Stomach (tissue), 9 donors: ENCODE data around the gene COL23A1. TPM values are rescaled to one million over a fixed set of nuclear protein-coding genes. Genes with fewer than 3 reads are reported as not detected.

Experiments
- DNase-seq, 2 donors: peaks; one replicate each; pipeline versions ENCODE4 v3.0.0 to v3.0.0-alpha.2; 2013 to 2019
- H3K27ac ChIP-seq, 5 donors: fragments of 200-600 bp in 4 of 5; sonication (generic) in 4 of 5; one replicate each; pipeline ENCODE4 v1.5.1; 2013 to 2019; ENCODE audit warnings: mild to moderate bottlenecking in 1 of 5, moderate library complexity in 1 of 5
- H3K27me3 ChIP-seq, 3 donors: fragments of 200-600 bp; sonication (generic); one replicate each; pipeline ENCODE4 v1.5.1; 2017 to 2019; ENCODE audit warnings: mixed run types in 1 of 3
- H3K36me3 ChIP-seq, 4 donors: fragments of 200-600 bp; sonication (generic); 1 replicate in 3 of 4; 2 replicates in 1 of 4; pipeline ENCODE4 v1.5.1; 2016 to 2019
- H3K4me1 ChIP-seq, 4 donors: fragments of 200-600 bp; sonication (generic); one replicate each; pipeline ENCODE4 v1.5.1; 2016 to 2019
- H3K4me3 ChIP-seq, 4 donors: fragments of 200-600 bp; sonication (generic) in 3 of 4; one replicate each; pipeline ENCODE4 v1.5.1; 2016 to 2019; ENCODE audit warnings: mild to moderate bottlenecking in 1 of 4
- H3K9me3 ChIP-seq, 4 donors: fragments of 200-600 bp; sonication (generic); one replicate each; pipeline ENCODE4 v1.5.1; 2016 to 2019
- CTCF ChIP-seq, 7 experiments: fragments of 450-650 bp in 4 of 7; fragments of 200-600 bp in 3 of 7; sonication (generic) in 3 of 7; IDR thresholded peaks; one replicate each; pipeline ENCODE4 v1.5.1; 2016 to 2019; ENCODE audit warnings: antibody characterized with exemption in 7 of 7, control low read depth in 2 of 7, mild to moderate bottlenecking in 1 of 7
- EP300 ChIP-seq: sonication (generic); formaldehyde crosslinking; IDR thresholded peaks from one replicate; pipeline ENCODE4 v1.6.1; 2017; ENCODE audit warnings: antibody characterized with exemption
- POLR2A ChIP-seq, 4 donors: fragments of 450-650 bp; IDR thresholded peaks; one replicate each; pipeline ENCODE4 v1.6.1; 2016; ENCODE audit warnings: antibody characterized with exemption in 4 of 4, control low read depth in 2 of 4, mild to moderate bottlenecking in 1 of 4, moderate library complexity in 1 of 4
- POLR2AphosphoS5 ChIP-seq, 3 donors: sonication (generic); formaldehyde crosslinking; IDR thresholded peaks; one replicate each; pipeline ENCODE4 v1.6.1; 2016; ENCODE audit warnings: antibody characterized with exemption in 3 of 3
- WGBS, 5 donors: extraction: QIAGEN DNeasy Blood & Tissue Kit in 3 of 5; methylation state at CpG; one replicate each; pipeline versions ENCODE4 v1.1.5 to v1.1.7; 2013 to 2018; 5-methylcytosine and 5-hydroxymethylcytosine counted together
- intact Hi-C: fragments of 100-400 bp; cut with DNase I; formaldehyde crosslinking; loops from one replicate; pipeline ENCODE4 v1.15.1; 2023; ENCODE audit warnings: low total_unique reads
- polyA plus RNA-seq, 3 donors: library from polyadenylated mRNA; stranded (reverse); fragments of 200-250 nt; gene quantifications; one replicate each; pipeline ENCODE4 v1.2.3, GENCODE V29; 2013
- total RNA-seq, 5 donors: library from RNA; depleted of rRNA; stranded (reverse); fragments of >200 nt; gene quantifications; one replicate each; pipeline versions ENCODE4 v1.1.0 to v1.2.3, GENCODE V29; 2014 to 2016
- donor health status: healthy with polysubstance abuse.
- donor health status: Bipolar disorder and iron deficiency.
- donor health status: healthy.

The COL23A1 gene
- total and polyA plus RNA-seq, 8 donors: under 0.01 to 7.0 (median 1.4) TPM

GRCh38 chr5:178486239-178486641 lies 104.0 kb downstream of the COL23A1 start:
- Histone ChIP-seq H3K27ac (peak overlapping the region in 1 of 5 donors; percentile 7), H3K9me3 (peaks cover 0 to 7% (median 3%) of the 10 kb centered on the region in 4 donors), H3K4me1 (no peaks in the 10 kb centered on the region), H3K4me3 (no peak overlapping the region), H3K27me3 (peaks cover 0 to 9% (median 0%) of the 10 kb centered on the region in 3 donors), H3K36me3 (no peaks in the 10 kb centered on the region)
- peak in 1 of 2 donors; percentile 55 for DNase-seq
- intact Hi-C loops: no loop called here
- WGBS, 5 donors: 54 to 70% (median 64%) methylated on average over 17 of the region's 17 CpGs
- TF ChIP-seq EP300: no peak
- no peak for TF ChIP-seq POLR2A (IDR thresholded peaks at IDR 0.05)
- no peak for TF ChIP-seq POLR2AphosphoS5 (IDR thresholded peaks at IDR 0.05)
- TF ChIP-seq CTCF (IDR thresholded peaks at IDR 0.05): no peak

- 59 to 66% (median 61%) methylated on average over 9 of the region's 9 CpGs for WGBS, 5 donors
- no peak overlapping the region for H3K27ac ChIP-seq
- intact Hi-C loops: no loop called here
Measured at GRCh38 chr5:178483620-178484019, 106.6 kb downstream of the COL23A1 start.

GRCh38 chr5:178479261-178479660 lies 110.9 kb downstream of the COL23A1 start:
- WGBS, 5 donors: 84 to 95% (median 88%) methylated on average over 9 of the region's 9 CpGs
- H3K27me3 ChIP-seq: peaks cover 0 to 4% (median 0%) of the 10 kb centered on the region in 3 donors
- intact Hi-C loops: no loop called here
- DNase-seq: no peak
- H3K36me3 ChIP-seq: no peaks in the 10 kb centered on the region
- H3K4me3 ChIP-seq: no peak overlapping the region
- H3K4me1 ChIP-seq: peaks cover 0 to 5% (median 0%) of the 10 kb centered on the region in 4 donors
- TF ChIP-seq CTCF (IDR thresholded peaks at IDR 0.05): no peak
- TF ChIP-seq POLR2A (IDR thresholded peaks at IDR 0.05): no peak
- no peak for TF ChIP-seq POLR2AphosphoS5 (IDR thresholded peaks at IDR 0.05)
- TF ChIP-seq EP300: no peak
- no peak overlapping the region for H3K27ac ChIP-seq
- peaks cover 0 to 3% (median 0%) of the 10 kb centered on the region in 4 donors for H3K9me3 ChIP-seq

More at GRCh38 chr5:178483620-178484019, 106.6 kb downstream of the COL23A1 start:
- H3K27me3 ChIP-seq: no peaks in the 10 kb centered on the region
- H3K36me3 ChIP-seq: no peaks in the 10 kb centered on the region
- no peaks in the 10 kb centered on the region for H3K9me3 ChIP-seq
- H3K4me3 ChIP-seq: no peak overlapping the region
- no peak for TF ChIP-seq POLR2AphosphoS5 (IDR thresholded peaks at IDR 0.05)
- no peak for TF ChIP-seq POLR2A (IDR thresholded peaks at IDR 0.05)
- no peak for TF ChIP-seq CTCF (IDR thresholded peaks at IDR 0.05)
- TF ChIP-seq EP300: no peak
- DNase-seq: peak; percentile 38 to 62
- no peaks in the 10 kb centered on the region for H3K4me1 ChIP-seq

- TF ChIP-seq POLR2AphosphoS5 (IDR thresholded peaks at IDR 0.05): no peak
- TF ChIP-seq EP300: no peak
- TF ChIP-seq POLR2A (IDR thresholded peaks at IDR 0.05): no peak
- TF ChIP-seq CTCF (IDR thresholded peaks at IDR 0.05): no peak
Measured at GRCh38 chr5:178478370-178478769, 111.8 kb downstream of the COL23A1 start.

More at GRCh38 chr5:178478370-178478769, 111.8 kb downstream of the COL23A1 start:
- WGBS, 5 donors: 44 to 75% (median 53%) methylated on average over 5 of the region's 5 CpGs
- H3K9me3 ChIP-seq: peaks cover 0 to 3% (median 0%) of the 10 kb centered on the region in 4 donors
- no peak overlapping the region for H3K4me3 ChIP-seq
- no peak for DNase-seq
- H3K4me1 ChIP-seq: peaks cover 0 to 5% (median 0%) of the 10 kb centered on the region in 4 donors
- intact Hi-C loops: no loop called here
- no peak overlapping the region for H3K27ac ChIP-seq
- no peaks in the 10 kb centered on the region for H3K36me3 ChIP-seq
- peaks cover 0 to 4% (median 0%) of the 10 kb centered on the region in 3 donors for H3K27me3 ChIP-seq
